ENCODE results near the gene TRHDE.
"Not testable (repeated sequence)": the region's sequence is repeated elsewhere in the genome, so short reads cannot be mapped to it uniquely, and the experiment has no call there.

TRHDE gene

DNA sequence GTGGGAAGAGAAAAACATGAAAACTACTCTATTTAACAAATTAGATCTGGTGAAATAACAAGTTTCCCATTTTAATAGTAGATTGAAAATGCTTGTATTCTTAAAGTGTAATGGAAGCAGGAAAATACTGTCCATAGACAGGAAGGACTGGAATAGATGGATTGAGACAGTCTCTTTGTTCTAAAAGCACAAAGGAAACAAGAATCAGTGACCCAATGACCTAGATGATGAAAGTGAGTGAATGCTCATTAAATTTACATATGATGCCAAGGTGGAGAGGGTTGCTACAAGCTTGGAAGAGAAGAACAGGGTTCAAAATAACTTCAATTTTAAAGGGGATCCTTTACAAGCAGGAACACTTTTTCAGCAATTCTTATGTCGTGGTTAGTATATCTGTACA, 233.1 kb downstream of the TRHDE start:
- no peak for DNase-seq
- TF ChIP-seq GATA1 (IDR thresholded peaks at IDR 0.05; ENCODE audit: low read depth, low read length) = no peak

DNA sequence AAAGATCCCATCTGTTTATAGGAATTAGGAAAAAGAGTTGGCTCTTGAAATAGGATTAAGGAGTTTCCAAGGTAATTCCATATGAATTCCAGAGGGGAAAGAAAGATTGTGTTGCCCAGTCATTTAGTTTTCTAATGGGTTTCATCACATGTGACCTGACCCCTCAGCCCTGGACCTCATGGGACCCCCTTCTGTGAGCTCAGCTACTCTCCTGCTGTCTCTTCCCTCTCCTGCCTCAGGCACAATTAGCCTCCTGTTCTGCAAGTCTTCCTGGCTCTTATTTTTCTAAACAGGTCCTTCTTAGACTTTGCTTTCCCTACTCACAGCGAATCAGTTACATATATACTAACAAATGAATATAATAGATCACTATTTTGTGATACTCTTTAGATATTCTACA, 237.7 kb downstream of the TRHDE start:
- TF ChIP-seq POLR2A (IDR thresholded peaks at IDR 0.05; ENCODE audit: low read length) (no peak), GATA1 (IDR thresholded peaks at IDR 0.05; ENCODE audit: low read depth, low read length) (no peak)
- DNase-seq = no peak

DNA sequence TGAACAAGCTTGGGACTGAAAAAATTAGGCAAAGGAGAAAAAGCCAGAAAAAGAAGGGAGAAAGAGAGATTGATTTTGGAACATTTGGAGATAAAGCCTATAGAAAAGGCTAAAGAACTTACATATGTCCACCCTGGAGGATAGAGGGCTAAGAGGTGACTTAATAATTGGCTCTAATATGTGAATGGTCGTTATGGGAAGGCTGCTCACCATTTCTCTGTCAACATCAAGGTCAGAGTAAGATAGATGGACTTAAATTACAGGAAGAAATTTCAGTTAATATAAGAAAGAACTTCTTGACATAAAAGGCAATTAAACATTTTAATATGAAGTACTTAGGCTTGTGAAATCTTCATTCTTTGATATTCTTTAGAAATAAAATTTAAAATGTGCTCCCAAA, 238.6 kb downstream of the TRHDE start:
- DNase-seq = no peak
- no peak for TF ChIP-seq GATA1 (IDR thresholded peaks at IDR 0.05; ENCODE audit: low read depth, low read length)
- no peak for TF ChIP-seq POLR2A (IDR thresholded peaks at IDR 0.05; ENCODE audit: low read length)

DNA sequence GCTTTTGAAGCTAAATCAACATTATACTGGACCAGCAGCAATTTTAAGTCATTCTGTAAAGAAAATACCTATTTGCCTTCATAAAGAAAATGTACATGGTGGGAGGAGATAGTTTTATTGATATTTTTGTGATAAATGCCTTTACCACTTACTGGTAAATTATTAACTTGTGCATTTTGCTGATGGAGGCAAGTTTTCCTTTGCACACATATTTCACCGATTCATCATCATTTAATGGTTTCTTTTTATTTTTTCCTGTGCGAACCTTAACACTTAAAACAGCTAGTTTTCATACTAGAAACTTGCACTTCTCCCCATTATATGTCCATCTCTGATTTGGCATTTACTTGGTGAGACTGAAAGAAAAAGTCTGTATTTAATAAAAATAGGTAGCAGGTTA, 239.3 kb downstream of the TRHDE start:
- no peak for DNase-seq
- TF ChIP-seq POLR2A (IDR thresholded peaks at IDR 0.05; ENCODE audit: low read length) (no peak), GATA1 (IDR thresholded peaks at IDR 0.05; ENCODE audit: low read depth, low read length) (no peak)

DNA sequence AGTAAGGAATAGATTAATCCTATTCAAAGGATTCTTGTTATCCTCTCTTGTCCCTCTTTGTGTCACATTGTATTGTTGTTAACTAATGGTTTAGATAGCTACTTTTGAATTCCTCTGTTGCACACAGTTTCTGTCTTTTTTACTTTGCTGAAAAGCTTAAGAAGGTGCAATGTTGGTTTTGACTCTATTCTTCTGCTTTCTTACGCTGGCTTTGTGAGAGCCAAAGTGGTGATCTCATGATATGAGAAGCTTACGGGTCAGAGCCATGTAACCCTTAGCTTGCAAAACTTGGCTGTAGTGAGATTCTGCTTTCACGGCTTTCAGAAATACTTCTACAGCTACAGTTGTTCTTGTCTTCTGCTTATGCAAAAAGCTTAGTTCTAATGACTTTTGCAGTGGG, 239.7 kb downstream of the TRHDE start:
- no peak for DNase-seq
- TF ChIP-seq POLR2A (IDR thresholded peaks at IDR 0.05; ENCODE audit: low read length) (no peak), GATA1 (IDR thresholded peaks at IDR 0.05; ENCODE audit: low read depth, low read length) (no peak)

DNA sequence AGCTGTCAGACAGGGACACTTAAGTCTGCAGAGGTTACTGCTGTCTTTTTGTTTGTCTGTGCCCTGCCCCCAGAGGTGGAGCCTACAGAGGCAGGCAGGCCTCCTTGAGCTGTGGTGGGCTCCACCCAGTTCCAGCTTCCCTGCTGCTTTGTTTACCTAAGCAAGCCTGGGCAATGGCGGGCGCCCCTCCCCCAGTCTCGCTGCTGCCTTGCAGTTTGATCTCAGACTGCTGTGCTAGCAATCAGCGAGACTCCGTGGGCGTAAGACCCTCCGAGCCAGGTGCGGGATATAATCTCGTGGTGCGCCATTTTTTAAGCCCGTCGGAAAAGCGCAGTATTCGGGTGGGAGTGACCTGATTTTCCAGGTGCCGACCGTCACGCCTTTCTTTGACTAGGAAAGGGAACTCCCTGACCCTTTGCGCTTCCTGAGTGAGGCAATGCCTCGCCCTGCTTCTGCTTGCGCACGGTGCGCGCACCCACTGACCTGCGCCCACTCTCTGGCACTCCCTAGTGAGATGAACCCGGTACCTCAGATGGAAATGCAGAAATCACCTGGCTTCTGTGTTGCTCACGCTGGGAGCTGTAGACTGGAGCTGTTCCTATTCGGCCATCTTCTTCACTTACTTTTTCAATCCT, 248.0 kb downstream of the TRHDE start:
- DNase-seq = not testable (repeated sequence)

DNA sequence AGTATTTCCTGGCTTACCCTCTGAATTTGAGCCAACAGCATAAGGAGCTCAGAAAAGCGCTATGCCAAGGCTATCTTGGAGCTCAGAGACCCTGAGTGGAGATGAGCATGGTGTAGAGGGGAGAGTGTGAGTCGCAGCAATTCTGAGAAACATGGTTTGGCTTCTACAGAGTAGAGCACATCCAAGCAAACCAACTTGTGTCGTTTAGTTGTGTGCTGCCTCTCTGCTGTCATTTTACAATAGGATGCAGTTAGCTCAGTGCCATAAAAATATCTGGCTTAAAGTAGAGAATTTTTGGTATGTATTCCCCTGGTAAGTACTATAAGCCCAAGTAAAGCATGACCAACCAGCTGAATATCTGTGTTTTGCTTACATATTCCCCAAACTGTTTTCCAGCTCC, 249.2 kb downstream of the TRHDE start:
- TF ChIP-seq POLR2A (IDR thresholded peaks at IDR 0.05; ENCODE audit: low read length) (no peak), GATA1 (IDR thresholded peaks at IDR 0.05; ENCODE audit: low read depth, low read length) (no peak)
- DNase-seq = no peak

DNA sequence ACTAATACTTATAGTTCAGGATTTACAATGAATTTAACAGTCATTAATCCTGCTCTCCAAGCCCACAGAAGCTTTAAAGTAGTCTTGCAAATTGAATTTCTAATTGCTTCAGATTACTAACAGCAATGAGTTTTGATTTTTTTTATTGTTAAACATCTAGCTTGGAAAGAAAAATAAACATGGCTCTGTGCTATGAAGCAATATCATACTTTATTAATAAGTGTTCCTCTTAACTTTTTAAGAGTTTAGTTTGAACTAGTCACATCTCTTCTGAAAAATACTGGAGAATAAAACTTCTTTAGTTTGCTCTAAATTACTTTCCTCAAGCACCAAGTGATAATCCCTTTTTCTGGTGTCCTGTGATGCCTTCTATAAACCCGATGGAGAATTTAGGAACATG, 250.2 kb downstream of the TRHDE start:
- DNase-seq = no peak
- TF ChIP-seq POLR2A (IDR thresholded peaks at IDR 0.05; ENCODE audit: low read length) (no peak), GATA1 (IDR thresholded peaks at IDR 0.05; ENCODE audit: low read depth, low read length) (no peak)

DNA sequence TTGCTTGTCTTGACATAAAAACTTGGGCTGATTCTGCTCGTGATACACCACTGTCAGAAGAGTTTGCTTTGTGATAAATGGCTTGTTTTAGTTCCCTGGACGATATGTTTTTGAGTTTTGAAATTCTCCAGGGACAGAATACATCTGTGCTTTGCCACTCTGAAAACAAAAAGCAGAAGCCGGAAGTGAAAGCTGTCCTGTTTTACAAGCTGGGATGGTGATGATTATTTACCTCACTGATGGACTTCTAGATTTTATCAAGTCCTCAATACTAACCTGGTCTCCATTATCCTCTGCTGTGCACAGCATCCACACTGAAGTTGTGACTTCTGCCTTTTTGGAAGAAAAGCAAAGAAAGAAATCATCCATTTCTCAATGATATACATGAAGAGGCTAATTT, 251.6 kb downstream of the TRHDE start:
- TF ChIP-seq POLR2A (IDR thresholded peaks at IDR 0.05; ENCODE audit: low read length) = no peak
- no peak for TF ChIP-seq GATA1 (IDR thresholded peaks at IDR 0.05; ENCODE audit: low read depth, low read length)
- no peak for DNase-seq

DNA sequence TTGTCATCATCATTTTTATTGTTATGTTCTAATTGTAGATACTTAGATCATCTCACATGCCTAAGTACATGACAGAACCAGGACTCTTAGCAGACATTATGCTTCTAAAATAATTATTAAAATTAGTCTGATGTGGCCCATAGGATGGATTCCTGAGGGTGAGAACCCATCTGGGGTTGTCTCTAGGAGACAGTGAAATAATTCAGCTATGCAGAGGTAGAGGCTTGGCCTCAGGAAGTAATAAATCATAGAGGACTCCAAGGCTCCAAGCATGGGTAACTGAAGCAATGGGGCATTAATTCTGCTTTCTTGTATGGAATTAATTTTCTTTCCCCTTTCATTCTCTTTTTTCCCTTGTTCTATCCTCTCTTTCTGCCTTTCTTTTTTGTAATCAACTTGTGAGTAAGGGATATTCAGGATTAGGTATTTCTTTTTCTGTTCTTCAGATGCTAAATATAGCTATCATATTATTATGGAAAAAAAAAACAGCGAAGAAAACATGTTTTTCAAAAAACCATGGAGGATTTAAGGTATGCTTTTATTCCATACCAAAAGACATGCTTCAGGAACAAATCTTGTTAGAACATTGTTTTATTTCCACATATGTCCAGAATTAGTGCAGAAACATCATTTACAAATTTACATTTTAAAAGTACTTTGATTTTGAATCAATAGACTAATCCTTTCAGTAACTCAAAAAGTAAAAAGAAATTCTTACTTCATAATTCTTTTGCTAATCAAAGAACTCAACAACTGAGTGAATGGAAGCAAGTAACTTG, 263.2 kb downstream of the TRHDE start:
- no peak for DNase-seq
- TF ChIP-seq POLR2A (IDR thresholded peaks at IDR 0.05; ENCODE audit: low read length) (no peak), GATA1 (IDR thresholded peaks at IDR 0.05; ENCODE audit: low read depth, low read length) (no peak)

DNA sequence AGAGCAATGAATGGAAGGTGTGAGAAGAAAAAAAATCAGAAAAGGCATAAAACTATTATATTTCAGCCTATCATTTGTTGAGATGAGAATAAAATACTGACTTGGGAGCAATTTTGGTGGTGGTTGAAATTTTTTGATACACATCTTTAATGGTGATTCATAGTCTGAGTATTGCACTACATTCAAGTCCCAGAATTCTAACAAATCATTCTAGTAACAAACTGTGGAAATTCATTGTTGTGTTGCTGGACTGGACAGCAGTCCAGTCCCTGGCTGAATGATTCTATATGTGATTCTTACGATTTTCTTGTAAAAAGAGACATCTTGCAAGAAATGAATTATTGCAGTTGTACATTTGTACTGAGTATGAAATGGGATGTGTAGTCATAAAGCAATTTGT, 268.6 kb downstream of the TRHDE start:
- DNase-seq = no peak
- TF ChIP-seq POLR2A (IDR thresholded peaks at IDR 0.05; ENCODE audit: low read length) = no peak
- no peak for TF ChIP-seq GATA1 (IDR thresholded peaks at IDR 0.05; ENCODE audit: low read depth, low read length)

DNA sequence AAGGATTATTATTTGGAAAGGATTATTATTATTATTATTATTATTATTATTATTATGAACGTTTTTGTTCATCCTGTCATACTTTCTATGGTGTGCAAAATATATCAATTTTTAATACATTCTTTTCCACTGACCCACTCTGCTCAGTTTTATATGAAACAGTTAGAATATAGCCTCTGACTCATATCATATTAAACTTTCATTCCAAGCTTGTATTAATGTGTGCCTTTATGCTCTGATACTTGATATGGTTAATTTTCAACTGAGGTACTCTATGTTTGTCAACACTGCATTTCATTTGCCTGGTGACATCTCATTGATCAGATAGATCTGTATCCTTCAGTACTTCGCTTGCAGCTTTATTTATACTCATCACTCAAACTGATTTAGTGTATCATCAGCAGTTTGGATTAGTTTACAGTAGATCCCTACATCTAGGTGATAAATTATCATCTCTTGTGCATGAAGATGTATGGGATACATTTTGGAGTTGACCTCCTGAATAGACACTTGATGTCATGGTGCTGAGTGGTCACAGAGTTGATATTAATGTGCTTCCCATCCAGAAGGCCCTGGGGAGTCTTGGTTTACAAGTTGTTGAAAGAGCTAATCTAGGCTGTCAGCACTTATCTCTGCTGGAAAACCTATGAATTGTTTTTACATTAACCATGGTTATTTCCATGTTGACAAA, 271.8 kb downstream of the TRHDE start:
- DNase-seq = no peak
- TF ChIP-seq POLR2A (IDR thresholded peaks at IDR 0.05; ENCODE audit: low read length) (no peak), GATA1 (IDR thresholded peaks at IDR 0.05; ENCODE audit: low read depth, low read length) (no peak)

DNA sequence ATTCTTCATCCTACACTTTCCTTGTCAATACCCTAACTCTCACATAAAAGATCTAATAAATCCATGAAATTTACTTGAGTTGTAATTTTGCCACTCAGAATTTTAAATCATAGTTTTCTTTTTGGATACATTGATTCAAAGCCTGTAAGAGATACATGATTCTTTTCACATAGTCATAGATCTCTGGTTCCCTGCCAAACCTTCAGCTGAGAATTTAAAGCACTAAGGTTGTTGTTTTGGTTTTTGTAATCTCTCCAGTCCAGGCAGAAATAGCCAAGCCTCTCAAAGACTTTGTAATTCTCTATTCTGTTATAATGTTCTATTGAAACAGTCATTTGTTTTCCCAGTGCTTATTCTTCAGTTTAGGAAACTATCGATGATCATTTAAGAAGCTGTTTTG, 273.9 kb downstream of the TRHDE start:
- DNase-seq = no peak

DNA sequence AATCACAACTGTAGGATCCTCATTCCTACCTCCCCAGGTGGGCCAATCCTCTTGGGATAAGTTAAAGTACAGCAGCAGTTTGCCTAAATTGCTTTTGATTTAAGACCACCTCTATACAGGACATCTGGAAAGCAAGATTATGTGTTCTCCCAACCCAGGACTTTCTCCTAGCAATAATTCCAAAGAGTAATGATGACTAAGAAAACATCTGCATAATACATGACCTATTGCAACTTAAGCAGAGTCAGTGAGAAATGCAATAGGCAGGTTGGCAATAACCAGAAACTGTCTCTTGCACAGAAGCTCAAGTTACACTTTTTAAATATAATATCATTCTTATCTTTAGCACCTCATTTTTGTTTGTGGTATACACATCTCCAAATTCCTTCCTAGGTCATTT, 275.4 kb downstream of the TRHDE start:
- no peak for TF ChIP-seq GATA1 (IDR thresholded peaks at IDR 0.05; ENCODE audit: low read depth, low read length)
- TF ChIP-seq POLR2A (IDR thresholded peaks at IDR 0.05; ENCODE audit: low read length) = no peak
- DNase-seq = no peak

More for the DNA sequence above, 273.9 kb downstream of the TRHDE start:
- TF ChIP-seq POLR2A (IDR thresholded peaks at IDR 0.05; ENCODE audit: low read length) = no peak
- TF ChIP-seq GATA1 (IDR thresholded peaks at IDR 0.05; ENCODE audit: low read depth, low read length) = no peak

DNA sequence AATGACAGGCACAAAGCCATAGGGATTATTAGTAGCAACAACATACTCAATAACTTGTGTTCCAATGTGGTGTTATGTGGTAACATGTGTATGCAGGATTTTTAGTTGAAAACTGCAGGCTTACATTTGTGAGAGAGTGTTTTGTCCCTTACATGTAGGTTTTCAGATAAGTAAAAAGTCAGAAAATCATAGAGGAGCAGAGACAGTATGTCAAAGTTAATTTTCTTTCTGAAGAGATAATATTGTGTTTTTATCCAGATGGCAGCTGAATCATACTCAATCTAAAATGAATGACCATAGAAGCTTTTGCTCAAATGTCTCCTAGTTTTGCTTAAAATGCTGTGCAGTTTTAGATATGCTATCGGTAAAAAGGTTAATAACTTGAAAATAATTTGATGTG, 277.0 kb downstream of the TRHDE start:
- TF ChIP-seq POLR2A (IDR thresholded peaks at IDR 0.05; ENCODE audit: low read length) = no peak
- TF ChIP-seq GATA1 (IDR thresholded peaks at IDR 0.05; ENCODE audit: low read depth, low read length) = no peak
- DNase-seq = no peak
